Measurements from ENCODE around the gene BRIP1. TPM values are rescaled to one million over a fixed set of nuclear protein-coding genes. Genes with fewer than 3 reads are reported as not detected.

The BRIP1 gene
- polyA plus RNA-seq, 1 experiment: 2.9 TPM

DNA sequence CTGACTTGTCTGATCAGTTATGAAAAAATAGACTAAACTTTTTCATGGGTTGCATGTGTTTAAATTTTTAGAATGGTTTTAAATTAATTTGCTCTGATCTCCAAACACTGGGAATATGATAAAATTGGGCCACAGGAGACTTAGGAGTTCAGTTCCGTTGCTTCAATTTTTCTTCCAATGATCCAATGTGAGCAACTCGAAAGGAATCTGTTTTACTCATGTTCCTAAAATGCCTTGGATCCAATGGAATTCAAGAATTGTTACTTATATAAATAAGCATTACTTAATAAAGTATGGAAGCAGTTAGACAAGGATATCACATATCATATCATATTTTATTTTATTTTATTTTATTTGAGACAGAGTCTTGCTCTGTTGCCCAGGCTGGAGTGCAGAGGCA is 216.3 kb downstream of the BRIP1 start:
- POLR2A ChIA-PET: no interaction called here

DNA sequence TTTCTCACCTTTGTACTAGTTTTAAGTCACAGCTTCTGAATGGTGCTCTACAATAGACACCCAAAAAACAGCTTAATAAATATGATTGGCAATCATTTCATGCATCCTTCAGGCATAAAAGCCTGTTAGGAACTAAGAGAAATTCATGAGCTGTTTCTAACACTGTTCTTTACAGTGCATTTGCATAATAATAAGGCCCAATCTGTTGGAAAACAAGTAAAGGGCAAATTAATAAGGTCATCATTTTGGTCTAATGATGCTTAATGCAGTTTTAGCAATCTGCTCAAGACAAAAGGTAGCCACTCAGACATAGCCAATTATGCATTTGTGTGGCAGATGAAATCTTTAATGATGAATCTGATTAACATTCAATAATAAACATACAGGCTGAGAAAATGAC is 216.8 kb downstream of the BRIP1 start:
- ChIA-PET CTCF (interaction anchor here (0.8 to 2.1 kb wide), 4 partner anchors 10 to 192 kb away, joined by 3 to 8 read pairs (median 3); no protein-coding TSS in a partner anchor), POLR2A (no interaction called here)
- Histone ChIP-seq H3K4me3 (ENCODE audit: low read depth, low read length) (no peak overlapping the region), H3K27me3 (ENCODE audit: control insufficient read depth, insufficient read depth, low read length) (no peaks in the 10 kb centered on the region), H3K36me3 (ENCODE audit: control insufficient read depth, insufficient read depth, low read length) (no peaks in the 10 kb centered on the region)
- no peak for DNase-seq (ENCODE audit: low read depth)
- TF ChIP-seq, protein P1, sequence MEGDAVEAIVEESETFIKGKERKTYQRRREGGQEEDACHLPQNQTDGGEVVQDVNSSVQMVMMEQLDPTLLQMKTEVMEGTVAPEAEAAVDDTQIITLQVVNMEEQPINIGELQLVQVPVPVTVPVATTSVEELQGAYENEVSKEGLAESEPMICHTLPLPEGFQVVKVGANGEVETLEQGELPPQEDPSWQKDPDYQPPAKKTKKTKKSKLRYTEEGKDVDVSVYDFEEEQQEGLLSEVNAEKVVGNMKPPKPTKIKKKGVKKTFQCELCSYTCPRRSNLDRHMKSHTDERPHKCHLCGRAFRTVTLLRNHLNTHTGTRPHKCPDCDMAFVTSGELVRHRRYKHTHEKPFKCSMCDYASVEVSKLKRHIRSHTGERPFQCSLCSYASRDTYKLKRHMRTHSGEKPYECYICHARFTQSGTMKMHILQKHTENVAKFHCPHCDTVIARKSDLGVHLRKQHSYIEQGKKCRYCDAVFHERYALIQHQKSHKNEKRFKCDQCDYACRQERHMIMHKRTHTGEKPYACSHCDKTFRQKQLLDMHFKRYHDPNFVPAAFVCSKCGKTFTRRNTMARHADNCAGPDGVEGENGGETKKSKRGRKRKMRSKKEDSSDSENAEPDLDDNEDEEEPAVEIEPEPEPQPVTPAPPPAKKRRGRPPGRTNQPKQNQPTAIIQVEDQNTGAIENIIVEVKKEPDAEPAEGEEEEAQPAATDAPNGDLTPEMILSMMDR (IDR thresholded peaks at IDR 0.05; ENCODE audit: insufficient read depth, low read depth, low read length): no peak

More for the DNA sequence above, 216.3 kb downstream of the BRIP1 start:
- Histone ChIP-seq H3K27me3 (ENCODE audit: control insufficient read depth, insufficient read depth, low read length) (no peaks in the 10 kb centered on the region), H3K4me3 (ENCODE audit: low read depth, low read length) (no peak overlapping the region), H3K36me3 (ENCODE audit: control insufficient read depth, insufficient read depth, low read length) (no peaks in the 10 kb centered on the region)
- TF ChIP-seq, protein P1 (IDR thresholded peaks at IDR 0.05; ENCODE audit: insufficient read depth, low read depth, low read length): no peak
- CTCF ChIA-PET: interaction anchor here (0.9 to 2.1 kb wide), 3 partner anchors 11 to 189 kb away, joined by 3 to 8 read pairs (median 3); no protein-coding TSS in a partner anchor
- peak; percentile 26 for DNase-seq (ENCODE audit: low read depth)

DNA sequence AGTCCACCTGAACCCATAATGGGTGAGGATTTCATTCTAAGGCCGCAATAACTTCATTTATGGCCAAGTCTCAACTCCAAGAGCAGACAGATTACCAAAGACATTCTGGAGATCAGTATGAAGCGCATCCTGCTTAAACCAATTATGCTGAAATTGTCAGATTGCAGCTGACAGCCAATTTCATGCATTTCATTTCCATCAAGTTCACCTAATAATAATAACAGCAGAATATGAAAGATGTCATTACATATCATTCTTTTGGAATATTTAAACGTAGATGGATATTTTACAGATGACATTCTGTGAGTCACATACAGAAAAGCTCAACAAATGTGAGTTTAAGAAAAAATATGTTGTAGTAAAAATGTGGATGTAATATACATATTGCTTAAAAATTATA is 217.4 kb downstream of the BRIP1 start:
- ChIA-PET POLR2A (no interaction called here), CTCF (interaction anchor here (0.8 to 2.1 kb wide), 5 partner anchors 10 to 192 kb away, joined by 3 to 8 read pairs (median 3); no protein-coding TSS in a partner anchor)
- DNase-seq (ENCODE audit: low read depth): no peak
- H3K4me3 ChIP-seq (ENCODE audit: low read depth, low read length): no peak overlapping the region
- TF ChIP-seq, protein P1 (IDR thresholded peaks at IDR 0.05; ENCODE audit: insufficient read depth, low read depth, low read length): no peak
- no peaks in the 10 kb centered on the region for H3K27me3 ChIP-seq (ENCODE audit: control insufficient read depth, insufficient read depth, low read length)
- H3K36me3 ChIP-seq (ENCODE audit: control insufficient read depth, insufficient read depth, low read length): no peaks in the 10 kb centered on the region

DNA sequence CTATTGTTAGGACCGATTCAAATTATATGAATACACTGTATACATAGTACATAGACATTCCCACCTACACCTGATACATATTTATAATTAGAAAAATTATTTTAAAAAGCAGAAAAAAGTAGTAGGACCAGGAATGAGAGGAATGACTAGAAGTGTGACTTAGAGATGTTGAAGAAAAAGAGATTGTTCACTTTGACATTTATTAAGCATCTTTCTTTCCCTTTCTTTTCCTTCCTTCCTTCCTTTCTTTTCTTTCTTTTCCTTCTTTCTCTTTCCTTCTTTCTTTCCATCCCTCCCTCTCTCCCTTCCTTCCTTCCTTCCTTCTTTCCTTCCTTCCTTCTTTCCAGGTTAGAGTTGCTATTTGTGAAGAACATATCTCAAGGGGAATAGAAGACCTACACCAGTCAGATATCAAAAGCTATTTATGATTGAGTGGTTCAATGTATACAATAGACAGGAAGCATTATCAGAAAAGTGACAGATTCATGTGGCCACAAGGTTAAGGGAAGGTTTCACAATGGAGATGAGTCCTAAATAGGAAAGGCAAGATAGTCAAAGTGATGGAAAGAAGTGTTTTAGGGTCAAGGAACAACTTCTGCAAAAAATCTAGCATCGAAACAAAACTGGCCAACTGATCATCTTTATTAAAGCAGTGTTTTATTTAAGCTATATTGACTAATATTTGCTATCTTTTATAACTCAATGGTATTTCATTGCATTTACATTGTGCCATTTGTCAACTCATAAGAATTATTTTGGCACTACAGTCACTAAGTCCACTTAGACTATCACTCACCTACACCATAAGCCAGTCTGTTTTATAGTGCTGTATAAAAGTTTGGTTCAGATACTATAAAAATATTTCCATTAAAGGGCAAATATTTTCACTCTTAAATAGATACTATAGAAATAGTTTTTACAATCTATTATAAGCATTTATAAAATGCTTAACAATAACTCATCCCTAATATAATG is 218.2 kb downstream of the BRIP1 start:
- Histone ChIP-seq H3K36me3 (ENCODE audit: control insufficient read depth, insufficient read depth, low read length) (no peaks in the 10 kb centered on the region), H3K27me3 (ENCODE audit: control insufficient read depth, insufficient read depth, low read length) (no peaks in the 10 kb centered on the region), H3K4me3 (ENCODE audit: low read depth, low read length) (no peak overlapping the region)
- CTCF ChIA-PET: interaction anchor here (0.8 to 2.1 kb wide), 3 partner anchors 28 to 193 kb away, joined by 3 to 8 read pairs (median 3); no protein-coding TSS in a partner anchor
- TF ChIP-seq, protein P1 (IDR thresholded peaks at IDR 0.05; ENCODE audit: insufficient read depth, low read depth, low read length): no peak
- no peak for DNase-seq (ENCODE audit: low read depth)
- POLR2A ChIA-PET: interaction anchor here (0.5 kb wide), 1 partner anchor 191 kb away, joined by 3 read pairs; no protein-coding TSS in a partner anchor

DNA sequence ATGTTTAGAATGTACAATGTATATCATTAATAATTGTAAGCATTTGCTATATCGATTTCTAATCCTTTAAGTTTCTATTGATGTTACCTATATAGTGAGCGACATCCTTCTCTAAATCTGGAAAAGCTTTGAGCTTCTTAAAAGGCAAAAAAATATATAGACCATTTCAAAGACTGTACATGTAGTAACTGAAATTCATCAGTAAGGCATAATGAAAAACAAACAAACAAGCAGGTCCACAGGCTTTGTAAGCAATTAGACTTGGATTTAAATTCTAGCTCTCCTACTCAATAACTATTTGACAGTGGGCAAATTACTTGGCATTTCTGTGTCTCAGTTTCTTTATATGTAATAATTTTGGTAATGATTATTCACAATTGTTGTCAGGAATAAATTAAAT is 220.6 kb downstream of the BRIP1 start:
- Histone ChIP-seq H3K4me3 (ENCODE audit: low read depth, low read length) (no peak overlapping the region), H3K36me3 (ENCODE audit: control insufficient read depth, insufficient read depth, low read length) (no peaks in the 10 kb centered on the region), H3K27me3 (ENCODE audit: control insufficient read depth, insufficient read depth, low read length) (no peaks in the 10 kb centered on the region)
- CTCF ChIA-PET: interaction anchor here (0.8 kb wide), 1 partner anchor 163 kb away, joined by 3 read pairs; no protein-coding TSS in a partner anchor
- TF ChIP-seq, protein P1 (IDR thresholded peaks at IDR 0.05; ENCODE audit: insufficient read depth, low read depth, low read length): no peak
- POLR2A ChIA-PET: no interaction called here
- DNase-seq (ENCODE audit: low read depth): no peak
